Naive thymus-derived CD4-positive, alpha-beta T cell (primary cell): Measurements from ENCODE around the gene CLSTN2. TPM values are rescaled to one million over a fixed set of nuclear protein-coding genes. Genes with fewer than 3 reads are reported as not detected.

Experiments
- ATAC-seq: fragments of 150-1000 bp; cut with Tn5 transposase; 2 replicates; pipeline ENCODE4 v1.10.0; 2021; ENCODE audit warnings: mild to moderate bottlenecking, moderate library complexity
- CTCF ChIA-PET: fragments of 350-600 bp; sonication (Branson Sonifier 250); formaldehyde crosslinking; loops from one replicate; lab custom pipeline; 2021; ENCODE audit warnings: antibody characterized with exemption; lab: Charles Lee
- POLR2A ChIA-PET: fragments of 350-600 bp; sonication (Branson Sonifier 250); formaldehyde crosslinking; loops from one replicate; lab custom pipeline; 2021; ENCODE audit warnings: antibody characterized with exemption, inconsistent platforms; lab: Charles Lee
- DNase-seq, 9 donors: peaks; one replicate each; pipeline versions ENCODE4 v3.0.0 to v3.0.0-alpha.2; 2020 to 2022; ENCODE audit warnings: mixed read lengths in 1 of 9
- H3K27ac ChIP-seq: one replicate; pipeline ENCODE4 v1.7.0; 2013; ENCODE audit warnings: mild to moderate bottlenecking, low read depth, low read length, moderate library complexity
- H3K27me3 ChIP-seq, 2 donors: one replicate each; pipeline ENCODE4 v1.7.0; 2013; ENCODE audit warnings: low read length in 2 of 2, mild to moderate bottlenecking in 2 of 2, moderate library complexity in 2 of 2; ENCODE audit not compliant: control insufficient read depth in 2 of 2, insufficient read depth in 2 of 2
- H3K36me3 ChIP-seq, 3 experiments: 1 replicate in 2 of 3; 2 replicates in 1 of 3; pipeline ENCODE4 v1.7.0; 2013; ENCODE audit warnings: low read length in 3 of 3, mild to moderate bottlenecking in 3 of 3, moderate library complexity in 1 of 3; ENCODE audit not compliant: insufficient read depth in 3 of 3, control insufficient read depth in 2 of 3
- H3K4me1 ChIP-seq, 2 donors: one replicate each; pipeline ENCODE4 v1.7.0; 2013; ENCODE audit warnings: low read length in 2 of 2, mild to moderate bottlenecking in 2 of 2, moderate library complexity in 1 of 2; ENCODE audit not compliant: control insufficient read depth in 2 of 2, insufficient read depth in 2 of 2
- H3K4me3 ChIP-seq: 2 replicates; pipeline ENCODE4 v1.7.0; 2013; ENCODE audit warnings: mild to moderate bottlenecking, low read length
- H3K9me3 ChIP-seq, 3 experiments: 1 replicate in 2 of 3; 2 replicates in 1 of 3; pipeline ENCODE4 v1.7.0; 2013; ENCODE audit warnings: low read length in 3 of 3; ENCODE audit not compliant: control insufficient read depth in 2 of 3
- H3K27ac Mint-ChIP-seq, 9 donors: one replicate each; pipeline ENCODE4 v1.8.0; 2020 to 2022; ENCODE audit warnings: mixed read lengths in 9 of 9, mild to moderate bottlenecking in 8 of 9, moderate library complexity in 5 of 9, inconsistent platforms in 2 of 9
- H3K27me3 Mint-ChIP-seq, 5 donors: one replicate each; pipeline ENCODE4 v1.8.0; 2021 to 2022; ENCODE audit warnings: mixed read lengths in 5 of 5, mild to moderate bottlenecking in 1 of 5
- H3K36me3 Mint-ChIP-seq, 5 donors: one replicate each; pipeline ENCODE4 v1.8.0; 2020 to 2022; ENCODE audit warnings: mixed read lengths in 5 of 5, mild to moderate bottlenecking in 3 of 5, inconsistent platforms in 1 of 5
- H3K4me1 Mint-ChIP-seq, 7 donors: one replicate each; pipeline ENCODE4 v1.8.0; 2020 to 2022; ENCODE audit warnings: mixed read lengths in 7 of 7, mild to moderate bottlenecking in 3 of 7, inconsistent platforms in 1 of 7
- H3K4me3 Mint-ChIP-seq, 10 donors: one replicate each; pipeline ENCODE4 v1.8.0; 2020 to 2022; ENCODE audit warnings: mild to moderate bottlenecking in 10 of 10, mixed read lengths in 10 of 10, moderate library complexity in 6 of 10, inconsistent platforms in 2 of 10
- H3K9me3 Mint-ChIP-seq, 11 donors: one replicate each; pipeline ENCODE4 v1.8.0; 2020 to 2022; ENCODE audit warnings: mixed read lengths in 11 of 11, mild to moderate bottlenecking in 4 of 11, inconsistent platforms in 1 of 11, moderate library complexity in 1 of 11
- intact Hi-C, 2 donors: fragments of 100-400 bp; cut with micrococcal nuclease; formaldehyde crosslinking; loops; one replicate each; pipeline ENCODE4 v1.15.1; 2023
- polyA plus RNA-seq, 2 donors: library from polyadenylated mRNA; unstranded; fragments of 300-500 nt; fragmentation: Illumina TruSeq; gene quantifications; one replicate each; pipeline ENCODE4 v1.2.3, GENCODE V29; 2021
- total RNA-seq, 6 experiments: library from RNA in 5 of 6; stranded (reverse) in 5 of 6; gene quantifications; 1 replicate in 5 of 6; 2 replicates in 1 of 6; pipeline ENCODE4 v1.2.3 and lab custom pipeline; 2021 to 2026

Gene CLSTN2
- total and polyA plus RNA-seq, 7 experiments from 2014 or later: 0.02 TPM; not detected in 6

DNA sequence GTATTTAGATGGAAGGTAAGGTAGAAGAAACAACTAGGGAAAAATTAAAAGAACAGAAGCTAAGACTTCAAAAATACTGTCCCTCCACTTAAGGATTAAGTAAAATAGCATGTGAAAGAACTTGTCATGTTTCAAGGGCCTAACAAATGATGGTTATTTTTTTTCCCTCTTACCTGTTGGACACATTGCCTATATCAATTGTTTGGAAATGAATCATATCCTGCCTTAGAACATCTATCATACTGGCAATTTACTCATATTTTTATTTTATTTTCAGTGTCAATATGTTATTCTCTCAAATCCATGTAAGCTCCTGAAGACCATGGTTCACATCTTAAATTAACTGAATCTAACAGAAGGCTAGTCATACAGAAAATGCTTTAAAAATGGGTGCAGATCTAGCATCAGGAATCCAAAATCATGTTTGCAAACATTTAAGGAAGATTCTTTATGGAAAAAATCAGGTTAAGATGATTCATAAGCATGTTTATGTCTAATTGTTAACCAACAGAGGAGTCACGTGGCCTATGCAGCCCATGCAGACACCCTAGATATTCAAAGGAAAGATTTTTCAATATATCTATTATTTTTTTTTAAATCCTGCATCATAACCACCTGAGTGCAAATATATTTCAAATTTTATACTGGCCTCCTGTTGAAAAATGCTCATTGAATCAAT lies 607.1 kb downstream of the CLSTN2 start:
- no peaks in the 10 kb centered on the region for H3K36me3 ChIP-seq
- H3K9me3 Mint-ChIP-seq: peaks cover 0 to 8% (median 0%) of the 10 kb centered on the region in 11 donors
- DNase-seq (no peak), ATAC-seq (no peak)
- CTCF ChIA-PET: no interaction called here
- no peaks in the 10 kb centered on the region for H3K4me1 Mint-ChIP-seq
- intact Hi-C loops: no loop called here
- no peaks in the 10 kb centered on the region for H3K4me1 ChIP-seq
- H3K27me3 Mint-ChIP-seq: peaks cover 0 to 15% (median 4%) of the 10 kb centered on the region in 5 donors
- POLR2A ChIA-PET: no interaction called here
- H3K4me3 ChIP-seq: no peak overlapping the region
- H3K27ac Mint-ChIP-seq: no peak overlapping the region
- H3K27me3 ChIP-seq: no peaks in the 10 kb centered on the region
- no peaks in the 10 kb centered on the region for H3K36me3 Mint-ChIP-seq
- no peak overlapping the region for H3K27ac ChIP-seq
- H3K4me3 Mint-ChIP-seq: no peak overlapping the region
- no peaks in the 10 kb centered on the region for H3K9me3 ChIP-seq

DNA sequence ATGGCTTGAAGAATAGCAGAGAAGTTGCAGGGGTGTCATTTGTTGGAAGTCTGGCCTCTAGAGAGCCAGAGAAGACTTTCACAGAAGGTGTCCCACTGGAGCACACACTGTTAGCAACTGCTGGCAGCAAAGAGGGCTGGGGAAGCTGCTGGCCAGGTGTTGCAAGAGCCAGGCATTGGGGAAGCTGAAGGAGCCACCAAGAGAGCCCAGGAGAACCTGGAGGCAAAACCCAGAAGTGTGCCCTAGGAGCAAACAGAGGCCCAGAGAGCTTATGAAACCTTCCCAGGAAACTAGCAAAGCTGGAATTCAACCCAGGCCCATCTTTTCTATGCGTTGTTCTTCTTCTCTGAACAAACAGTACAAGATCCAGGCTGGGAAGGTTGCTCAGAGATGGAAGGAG lies 610.2 kb downstream of the CLSTN2 start:
- intact Hi-C loops: no loop called here
- Histone ChIP-seq H3K27ac (no peak overlapping the region), H3K9me3 (no peaks in the 10 kb centered on the region), H3K4me3 (no peak overlapping the region), H3K27me3 (no peaks in the 10 kb centered on the region), H3K4me1 (no peaks in the 10 kb centered on the region), H3K36me3 (no peaks in the 10 kb centered on the region)
- ChIA-PET POLR2A (no interaction called here), CTCF (no interaction called here)
- no peaks in the 10 kb centered on the region for H3K4me1 Mint-ChIP-seq
- ATAC-seq (no peak), DNase-seq (no peak)
- H3K27ac Mint-ChIP-seq: no peak overlapping the region
- H3K4me3 Mint-ChIP-seq: no peak overlapping the region
- H3K9me3 Mint-ChIP-seq: peaks cover 0 to 4% (median 0%) of the 10 kb centered on the region in 11 donors
- no peaks in the 10 kb centered on the region for H3K36me3 Mint-ChIP-seq
- H3K27me3 Mint-ChIP-seq: peaks cover 0 to 7% (median 0%) of the 10 kb centered on the region in 5 donors

DNA sequence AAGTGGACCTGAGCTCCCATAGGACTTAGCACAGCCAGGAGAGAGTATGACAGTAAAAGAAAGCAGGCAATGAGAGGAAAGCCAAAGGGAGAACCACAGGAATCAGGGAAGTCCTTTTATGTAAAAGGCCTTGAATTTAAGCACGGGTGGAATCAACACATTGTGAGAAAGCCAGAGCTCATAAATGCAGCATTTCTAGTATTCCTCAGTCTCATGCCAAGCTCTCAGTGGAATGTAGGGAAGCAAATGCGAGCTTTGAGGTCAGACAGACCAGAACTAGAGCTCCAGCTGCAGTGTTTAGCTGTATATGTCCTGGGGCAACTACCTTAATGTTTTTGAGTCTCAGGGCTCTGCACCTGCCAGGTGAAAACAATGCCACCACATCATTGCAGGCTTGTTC lies 610.8 kb downstream of the CLSTN2 start:
- POLR2A ChIA-PET: no interaction called here
- H3K4me3 Mint-ChIP-seq: no peak overlapping the region
- ATAC-seq (no peak), DNase-seq (no peak)
- Histone ChIP-seq H3K27ac (no peak overlapping the region), H3K27me3 (no peaks in the 10 kb centered on the region), H3K4me1 (no peaks in the 10 kb centered on the region), H3K9me3 (no peaks in the 10 kb centered on the region), H3K36me3 (no peaks in the 10 kb centered on the region), H3K4me3 (no peak overlapping the region)
- H3K9me3 Mint-ChIP-seq: peaks cover 0 to 4% (median 0%) of the 10 kb centered on the region in 11 donors
- H3K36me3 Mint-ChIP-seq: no peaks in the 10 kb centered on the region
- no peaks in the 10 kb centered on the region for H3K4me1 Mint-ChIP-seq
- CTCF ChIA-PET: no interaction called here
- H3K27ac Mint-ChIP-seq: no peak overlapping the region
- H3K27me3 Mint-ChIP-seq: peaks cover 0 to 7% (median 0%) of the 10 kb centered on the region in 5 donors
- intact Hi-C loops: no loop called here

DNA sequence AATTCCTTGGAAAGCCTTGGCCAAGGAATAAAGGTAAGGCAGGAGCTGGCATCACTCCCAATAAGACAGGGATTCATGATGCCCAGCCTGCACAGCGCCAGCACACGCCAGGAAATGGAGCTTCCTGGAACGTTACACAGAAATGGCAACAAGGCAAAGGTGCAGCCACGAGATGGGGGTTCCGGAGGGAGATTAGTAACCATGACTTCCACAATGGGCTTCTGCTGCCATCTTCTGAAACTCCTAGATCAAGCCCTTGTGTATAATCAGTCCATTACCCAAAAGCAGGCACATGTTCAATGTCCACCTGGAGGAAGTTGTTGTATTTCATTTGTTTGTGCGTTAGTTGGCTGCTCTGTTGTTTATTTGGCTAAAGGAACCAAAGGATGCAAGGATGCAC lies 611.7 kb downstream of the CLSTN2 start:
- H3K9me3 Mint-ChIP-seq: peaks cover 0 to 4% (median 0%) of the 10 kb centered on the region in 11 donors
- ATAC-seq (no peak), DNase-seq (no peak)
- H3K36me3 Mint-ChIP-seq: no peaks in the 10 kb centered on the region
- Histone ChIP-seq H3K4me3 (no peak overlapping the region), H3K27me3 (no peaks in the 10 kb centered on the region), H3K36me3 (no peaks in the 10 kb centered on the region), H3K4me1 (no peaks in the 10 kb centered on the region), H3K27ac (no peak overlapping the region), H3K9me3 (no peaks in the 10 kb centered on the region)
- ChIA-PET CTCF (no interaction called here), POLR2A (no interaction called here)
- H3K4me1 Mint-ChIP-seq: no peaks in the 10 kb centered on the region
- intact Hi-C loops: no loop called here
- H3K4me3 Mint-ChIP-seq: no peak overlapping the region
- H3K27ac Mint-ChIP-seq: no peak overlapping the region
- peaks cover 0 to 7% (median 0%) of the 10 kb centered on the region in 5 donors for H3K27me3 Mint-ChIP-seq

- no peak overlapping the region for H3K4me3 Mint-ChIP-seq
- Histone ChIP-seq H3K4me1 (no peaks in the 10 kb centered on the region), H3K36me3 (no peaks in the 10 kb centered on the region), H3K27me3 (no peaks in the 10 kb centered on the region), H3K9me3 (no peaks in the 10 kb centered on the region), H3K27ac (no peak overlapping the region), H3K4me3 (no peak overlapping the region)
- intact Hi-C loops: no loop called here
- H3K9me3 Mint-ChIP-seq: peaks cover 0 to 7% (median 0%) of the 10 kb centered on the region in 11 donors
- ATAC-seq (no peak), DNase-seq (no peak)
- ChIA-PET CTCF (no interaction called here), POLR2A (no interaction called here)
- no peaks in the 10 kb centered on the region for H3K4me1 Mint-ChIP-seq
- peaks cover 0 to 4% (median 0%) of the 10 kb centered on the region in 5 donors for H3K27me3 Mint-ChIP-seq
- H3K36me3 Mint-ChIP-seq: no peaks in the 10 kb centered on the region
- no peak overlapping the region for H3K27ac Mint-ChIP-seq
Observed at GRCh38 chr3:140552403-140552802, 617.4 kb downstream of the CLSTN2 start.

DNA sequence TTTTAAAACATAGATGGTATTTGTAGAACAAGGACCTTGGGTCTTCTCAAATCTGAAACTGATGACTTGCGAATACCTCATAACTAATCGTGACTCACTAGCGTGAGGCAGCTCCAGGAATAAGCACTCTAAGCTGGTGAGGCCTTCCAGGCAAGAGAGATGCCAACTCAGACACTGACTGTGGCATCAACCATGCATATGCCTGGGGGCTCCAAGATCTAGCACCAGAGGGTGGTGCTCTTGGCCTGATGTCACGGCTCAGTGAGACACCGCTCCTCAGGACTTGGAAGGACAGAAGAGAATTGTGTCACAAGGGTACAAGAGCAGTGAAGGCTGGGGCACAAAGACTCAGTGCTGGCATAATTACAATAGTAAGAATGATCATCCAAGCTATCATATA lies 617.9 kb downstream of the CLSTN2 start:
- Mint-ChIP-seq H3K9me3 (peaks cover 0 to 7% (median 0%) of the 10 kb centered on the region in 11 donors), H3K27me3 (peaks cover 0 to 4% (median 0%) of the 10 kb centered on the region in 5 donors), H3K4me3 (no peak overlapping the region), H3K4me1 (no peaks in the 10 kb centered on the region), H3K36me3 (no peaks in the 10 kb centered on the region), H3K27ac (peak overlapping the region in 1 of 9 donors; percentile 69)
- POLR2A ChIA-PET: no interaction called here
- CTCF ChIA-PET: no interaction called here
- Histone ChIP-seq H3K36me3 (no peaks in the 10 kb centered on the region), H3K4me3 (no peak overlapping the region), H3K27me3 (no peaks in the 10 kb centered on the region), H3K4me1 (no peaks in the 10 kb centered on the region), H3K9me3 (no peaks in the 10 kb centered on the region), H3K27ac (no peak overlapping the region)
- DNase-seq (no peak), ATAC-seq (no peak)
- intact Hi-C loops: no loop called here

GRCh38 chr3:140553591-140553990 lies 618.6 kb downstream of the CLSTN2 start:
- no peaks in the 10 kb centered on the region for H3K36me3 ChIP-seq
- H3K4me1 ChIP-seq: no peaks in the 10 kb centered on the region
- no peak overlapping the region for H3K27ac Mint-ChIP-seq
- no peak overlapping the region for H3K4me3 Mint-ChIP-seq
- POLR2A ChIA-PET: no interaction called here
- no peaks in the 10 kb centered on the region for H3K9me3 ChIP-seq
- ATAC-seq: no peak
- CTCF ChIA-PET: no interaction called here
- no peaks in the 10 kb centered on the region for H3K4me1 Mint-ChIP-seq
- H3K27me3 ChIP-seq: no peaks in the 10 kb centered on the region
- no peaks in the 10 kb centered on the region for H3K36me3 Mint-ChIP-seq
- DNase-seq: no peak
- H3K4me3 ChIP-seq: no peak overlapping the region
- intact Hi-C loops: no loop called here
- peaks cover 0 to 7% (median 0%) of the 10 kb centered on the region in 11 donors for H3K9me3 Mint-ChIP-seq
- peaks cover 0 to 4% (median 0%) of the 10 kb centered on the region in 5 donors for H3K27me3 Mint-ChIP-seq
- no peak overlapping the region for H3K27ac ChIP-seq
